Endothelial cell (in vitro differentiated cells): ENCODE data around the gene ZNF638. TPM values are rescaled to one million over a fixed set of nuclear protein-coding genes. Genes with fewer than 3 reads are reported as not detected.

Experiments
- DNase-seq: peaks from one replicate; pipeline ENCODE4 v3.0.0; 2021; ENCODE audit warnings: low spot score
- H3K27ac Mint-ChIP-seq: one replicate; pipeline ENCODE4 v1.8.0; 2021; ENCODE audit warnings: mixed read lengths, inconsistent platforms; ENCODE audit not compliant: unreplicated experiment
- H3K27me3 Mint-ChIP-seq: one replicate; pipeline ENCODE4 v1.8.0; 2021; ENCODE audit warnings: mild to moderate bottlenecking, moderate library complexity, mixed read lengths, inconsistent platforms; ENCODE audit not compliant: unreplicated experiment
- H3K36me3 Mint-ChIP-seq: one replicate; pipeline ENCODE4 v1.8.0; 2021; ENCODE audit warnings: mild to moderate bottlenecking, low read depth, mixed read lengths, inconsistent platforms; ENCODE audit not compliant: unreplicated experiment
- H3K4me1 Mint-ChIP-seq: one replicate; pipeline ENCODE4 v1.8.0; 2021; ENCODE audit warnings: mild to moderate bottlenecking, mixed read lengths, inconsistent platforms; ENCODE audit not compliant: unreplicated experiment
- H3K4me3 Mint-ChIP-seq: one replicate; pipeline ENCODE4 v1.8.0; 2021; ENCODE audit warnings: mild to moderate bottlenecking, mixed read lengths, inconsistent platforms; ENCODE audit not compliant: unreplicated experiment
- H3K9me3 Mint-ChIP-seq: one replicate; pipeline ENCODE4 v1.8.0; 2021; ENCODE audit warnings: mixed read lengths, inconsistent platforms; ENCODE audit not compliant: unreplicated experiment
- total RNA-seq: library from RNA; stranded (reverse); fragmentation: NEBNext Ultra II Directional; extraction: Animal tissue kit (Norgen Biotek cat#: 25700); gene quantifications from one replicate; pipeline ENCODE4 v1.2.1, GENCODE V29; 2021; ENCODE audit not compliant: unreplicated experiment
- TF ChIP-seq, protein P1 (sequence below): fragments of 200-600 bp; sonication (generic); IDR thresholded peaks from one replicate; pipeline ENCODE4 v1.5.0; 2021; ENCODE audit warnings: antibody characterized with exemption; ENCODE audit not compliant: unreplicated experiment

The ZNF638 gene
- total RNA-seq, 1 donor from 2014 or later = 144 TPM

DNA sequence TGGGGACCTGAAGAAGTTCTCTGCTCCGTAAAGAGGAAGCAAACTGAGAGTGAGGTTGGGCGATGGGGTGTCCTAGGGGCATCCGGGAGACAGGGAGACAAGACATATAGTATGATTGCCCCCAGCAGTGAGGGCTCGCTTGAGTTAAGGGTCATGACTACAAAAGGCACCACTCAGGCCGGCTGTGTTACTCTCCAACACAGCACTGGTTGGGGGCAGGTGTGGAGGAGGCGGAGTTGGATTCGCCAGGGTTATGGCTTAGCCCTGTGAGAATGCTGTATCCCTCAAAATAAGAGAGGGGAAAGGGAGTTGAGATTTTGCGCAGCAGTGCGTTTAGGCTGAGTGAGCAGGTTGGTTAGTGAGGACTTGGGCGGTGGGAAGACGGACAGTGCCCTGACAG is 133.8 kb downstream of the ZNF638 start:
- TF ChIP-seq, protein P1, sequence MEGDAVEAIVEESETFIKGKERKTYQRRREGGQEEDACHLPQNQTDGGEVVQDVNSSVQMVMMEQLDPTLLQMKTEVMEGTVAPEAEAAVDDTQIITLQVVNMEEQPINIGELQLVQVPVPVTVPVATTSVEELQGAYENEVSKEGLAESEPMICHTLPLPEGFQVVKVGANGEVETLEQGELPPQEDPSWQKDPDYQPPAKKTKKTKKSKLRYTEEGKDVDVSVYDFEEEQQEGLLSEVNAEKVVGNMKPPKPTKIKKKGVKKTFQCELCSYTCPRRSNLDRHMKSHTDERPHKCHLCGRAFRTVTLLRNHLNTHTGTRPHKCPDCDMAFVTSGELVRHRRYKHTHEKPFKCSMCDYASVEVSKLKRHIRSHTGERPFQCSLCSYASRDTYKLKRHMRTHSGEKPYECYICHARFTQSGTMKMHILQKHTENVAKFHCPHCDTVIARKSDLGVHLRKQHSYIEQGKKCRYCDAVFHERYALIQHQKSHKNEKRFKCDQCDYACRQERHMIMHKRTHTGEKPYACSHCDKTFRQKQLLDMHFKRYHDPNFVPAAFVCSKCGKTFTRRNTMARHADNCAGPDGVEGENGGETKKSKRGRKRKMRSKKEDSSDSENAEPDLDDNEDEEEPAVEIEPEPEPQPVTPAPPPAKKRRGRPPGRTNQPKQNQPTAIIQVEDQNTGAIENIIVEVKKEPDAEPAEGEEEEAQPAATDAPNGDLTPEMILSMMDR = no peak
- Mint-ChIP-seq H3K36me3 (peaks cover 36% of the 10 kb centered on the region), H3K27me3 (peaks cover 20% of the 10 kb centered on the region), H3K4me3 (no peak overlapping the region), H3K9me3 (no peaks in the 10 kb centered on the region), H3K27ac (no peak overlapping the region), H3K4me1 (peaks cover 48% of the 10 kb centered on the region)
- no peak for DNase-seq

DNA sequence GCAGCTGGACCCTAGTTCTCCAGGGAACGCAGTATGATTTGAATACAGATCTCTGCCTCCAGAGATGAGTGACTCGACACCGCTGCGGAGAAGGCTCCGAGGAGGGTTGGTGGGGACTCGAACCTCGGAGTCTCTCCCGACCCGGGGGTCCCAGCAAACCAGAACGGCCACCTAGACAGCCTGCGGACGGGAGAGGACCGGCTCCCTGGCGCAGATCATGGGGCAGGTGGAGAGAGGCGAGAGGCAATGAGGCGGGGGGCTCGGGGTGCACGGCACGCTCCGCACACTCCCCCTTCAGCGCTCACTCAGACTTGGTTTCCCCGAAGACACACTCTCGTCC is 134.3 kb downstream of the ZNF638 start:
- Mint-ChIP-seq H3K27me3 (peaks cover 15% of the 10 kb centered on the region), H3K4me3 (no peak overlapping the region), H3K4me1 (peaks cover 44% of the 10 kb centered on the region), H3K9me3 (no peaks in the 10 kb centered on the region), H3K27ac (no peak overlapping the region), H3K36me3 (peaks cover 39% of the 10 kb centered on the region)
- TF ChIP-seq, protein P1 = no peak
- DNase-seq = no peak

DNA sequence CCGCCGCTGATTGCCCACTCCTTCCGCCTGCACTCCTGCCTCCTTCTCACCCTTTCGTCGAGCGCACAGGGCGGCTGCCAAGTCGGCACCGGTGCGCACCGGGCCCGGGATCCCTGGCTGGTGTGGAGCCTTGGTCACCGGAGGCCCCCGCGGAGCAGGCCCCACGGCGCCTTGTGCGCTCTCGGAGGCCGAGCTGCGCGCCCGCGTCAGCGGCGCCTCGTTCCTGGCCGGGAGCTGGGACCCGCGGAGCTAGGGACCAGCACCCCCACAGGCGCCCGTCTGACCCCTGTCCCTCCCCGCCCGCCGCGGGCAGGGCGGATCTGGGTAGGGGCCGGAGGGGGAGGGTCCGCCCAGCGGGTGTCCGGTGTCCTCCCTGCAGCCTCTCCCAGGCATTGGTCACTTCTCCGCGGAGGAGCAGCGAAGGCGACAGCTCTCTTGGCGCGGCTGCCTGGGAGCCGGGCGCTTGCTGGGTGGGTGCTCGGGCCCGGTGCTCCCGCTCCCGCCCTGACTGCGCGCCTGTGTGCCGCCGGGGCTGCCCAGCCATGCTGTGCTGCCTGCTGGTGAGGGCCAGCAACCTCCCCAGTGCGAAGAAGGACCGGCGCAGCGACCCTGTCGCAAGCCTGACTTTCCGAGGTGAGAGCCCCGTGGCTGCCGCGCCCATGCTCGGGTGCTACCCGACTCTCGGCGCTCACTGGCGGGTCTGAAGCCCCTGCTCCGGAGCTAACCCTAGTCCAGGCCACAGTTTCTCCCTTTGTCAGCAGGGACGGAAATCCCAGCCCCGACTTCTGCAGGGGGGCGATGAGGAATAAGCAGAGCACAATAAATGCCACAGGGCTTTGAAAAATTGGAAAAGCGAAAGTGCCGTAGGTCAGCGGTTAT is 135.0 kb downstream of the ZNF638 start:
- Mint-ChIP-seq H3K27ac (peak overlapping the region; percentile 94), H3K36me3 (peaks cover 38% of the 10 kb centered on the region), H3K4me3 (peak overlapping the region; percentile 99), H3K27me3 (peaks cover 10% of the 10 kb centered on the region), H3K9me3 (no peaks in the 10 kb centered on the region), H3K4me1 (peaks cover 41% of the 10 kb centered on the region)
- peak; percentile 66 for DNase-seq
- TF ChIP-seq, protein P1 = no peak

DNA sequence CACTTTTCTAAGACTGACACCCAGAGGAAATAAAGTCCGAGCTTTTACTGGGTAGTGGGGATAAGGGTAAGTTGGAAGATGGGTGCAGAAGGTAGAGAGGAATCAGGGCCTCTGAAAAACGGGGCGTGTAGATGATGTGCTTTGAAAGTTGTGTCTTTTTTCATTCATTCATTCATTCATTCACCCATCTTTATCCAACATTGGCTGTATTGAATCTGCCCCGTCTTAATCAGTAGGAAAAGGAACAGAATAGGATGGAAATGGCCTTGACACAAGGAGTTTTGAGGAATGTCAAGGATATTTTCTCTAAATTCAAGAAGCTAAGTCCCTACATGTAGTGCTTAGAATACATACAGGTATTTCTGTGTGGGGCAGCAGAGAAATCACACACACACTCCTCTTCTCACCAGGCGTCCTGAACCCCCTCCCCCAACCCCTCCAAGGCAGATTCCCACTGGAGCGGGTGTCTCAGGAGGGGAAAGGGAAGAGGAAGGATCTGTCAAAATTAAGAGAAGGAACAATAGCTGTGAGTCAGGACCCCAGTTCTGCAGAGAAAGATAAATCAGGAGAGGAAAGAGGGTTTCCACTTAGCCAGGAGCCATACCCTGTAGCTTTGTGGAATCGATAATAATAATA is 135.7 kb downstream of the ZNF638 start:
- TF ChIP-seq, protein P1 = no peak
- DNase-seq = peak; percentile 56

More for the DNA sequence above, 135.7 kb downstream of the ZNF638 start:
- Mint-ChIP-seq H3K36me3 (peaks cover 41% of the 10 kb centered on the region), H3K4me1 (peaks cover 43% of the 10 kb centered on the region), H3K27ac (peak overlapping the region; percentile 94), H3K4me3 (peak overlapping the region; percentile 99), H3K27me3 (peaks cover 10% of the 10 kb centered on the region), H3K9me3 (no peaks in the 10 kb centered on the region)
